OCI-LY1 (cell line): ENCODE measurements around the gene PRAC1.

ENCODE experiments used
- H2AFZ ChIP-seq: fragments of 200-600 bp; sonication (generic), shearing (Covaris generic); 2 replicates; pipeline ENCODE4 v1.6.0; 2014; ENCODE audit warnings: antibody characterized with exemption, mild to moderate bottlenecking, low read length
- H3F3A ChIP-seq: fragments of 200-600 bp; sonication (generic), shearing (Covaris generic); 2 replicates; pipeline ENCODE4 v1.6.0; 2014; ENCODE audit warnings: mild to moderate bottlenecking, antibody characterized with exemption, low read length, moderate library complexity; ENCODE audit not compliant: insufficient read depth
- H3K27ac ChIP-seq: fragments of 200-600 bp; sonication (generic); 2 replicates; pipeline ENCODE4 v1.5.1; 2014; ENCODE audit warnings: low read length, mixed run types, mild to moderate bottlenecking, low read depth; ENCODE audit not compliant: poor library complexity, severe bottlenecking
- H3K27me3 ChIP-seq: fragments of 200-600 bp; sonication (generic); 2 replicates; pipeline ENCODE4 v1.6.0; 2014; ENCODE audit warnings: antibody characterized with exemption, mild to moderate bottlenecking, low read length, moderate library complexity; ENCODE audit not compliant: insufficient read depth
- H3K36me3 ChIP-seq: fragments of 200-600 bp; sonication (generic); 2 replicates; pipeline ENCODE4 v1.6.1; 2014; ENCODE audit warnings: mild to moderate bottlenecking, antibody characterized with exemption, low read length, moderate library complexity, mixed read lengths; ENCODE audit not compliant: insufficient read depth
- H3K4me1 ChIP-seq: fragments of 200-600 bp; sonication (generic); 2 replicates; pipeline ENCODE4 v1.5.1; 2014; ENCODE audit warnings: mild to moderate bottlenecking, low read length, moderate library complexity; ENCODE audit not compliant: insufficient read depth, severe bottlenecking
- H3K4me2 ChIP-seq: fragments of 200-600 bp; sonication (generic), shearing (Covaris generic); 2 replicates; pipeline ENCODE4 v1.6.1; 2014; ENCODE audit warnings: low read length
- H3K4me3 ChIP-seq: fragments of 200-600 bp; sonication (generic); 2 replicates; pipeline ENCODE4 v1.5.1; 2014; ENCODE audit warnings: low read length, low read depth, mild to moderate bottlenecking, mixed read lengths; ENCODE audit not compliant: poor library complexity, severe bottlenecking
- H3K79me2 ChIP-seq: fragments of 200-600 bp; shearing (Covaris generic); 2 replicates; pipeline ENCODE4 v1.6.1; 2016; ENCODE audit warnings: mixed run types, low read length, mixed read lengths; ENCODE audit not compliant: insufficient read depth
- H3K9ac ChIP-seq: fragments of 200-600 bp; sonication (generic), shearing (Covaris generic); 2 replicates; pipeline ENCODE4 v1.6.1; 2014; ENCODE audit warnings: mild to moderate bottlenecking, low read length, mixed read lengths
- H3K9me2 ChIP-seq: fragments of 200-600 bp; sonication (generic), shearing (Covaris generic); 2 replicates; pipeline ENCODE4 v1.6.1; 2014; ENCODE audit warnings: low read depth, mild to moderate bottlenecking, low read length, mixed read lengths
- H3K9me3 ChIP-seq: fragments of 200-600 bp; shearing (Covaris generic); 2 replicates; pipeline ENCODE4 v1.6.1; 2014; ENCODE audit warnings: low read length, mixed read lengths
- H4K20me1 ChIP-seq: fragments of 200-600 bp; sonication (generic), shearing (Covaris generic); 2 replicates; pipeline ENCODE4 v1.6.0; 2016; ENCODE audit warnings: mild to moderate bottlenecking, low read length; ENCODE audit not compliant: insufficient read depth
- CTCF ChIP-seq: fragments of 200-600 bp; sonication (generic), shearing (Covaris generic); IDR thresholded peaks from 2 replicates; pipeline ENCODE4 v1.5.1; 2017; ENCODE audit warnings: mild to moderate bottlenecking, antibody characterized with exemption, low read length, moderate library complexity, mixed read lengths
- EZH2 ChIP-seq: fragments of 200-600 bp; sonication (generic), shearing (Covaris generic); IDR thresholded peaks from 2 replicates; pipeline ENCODE4 v1.8.0; 2017; ENCODE audit warnings: borderline replicate concordance, mixed run types, mild to moderate bottlenecking, antibody characterized with exemption, low read length, moderate library complexity, mixed read lengths

Gene PRAC1

GRCh38 chr17:48711128-48711527 lies 11.2 kb downstream of the PRAC1 start:
- Histone ChIP-seq H3K79me2 (no peaks in the 10 kb centered on the region), H3K27ac (no peak overlapping the region), H3K9me3 (no peaks in the 10 kb centered on the region), H3K27me3 (no peaks in the 10 kb centered on the region), H3K4me3 (no peak overlapping the region), H3K36me3 (no peaks in the 10 kb centered on the region), H3K9me2 (no peaks in the 10 kb centered on the region), H4K20me1 (no peaks in the 10 kb centered on the region), H3K9ac (no peak overlapping the region), H2AFZ (no peak overlapping the region), H3K4me2 (no peak overlapping the region), H3K4me1 (no peaks in the 10 kb centered on the region), H3F3A (no peaks in the 10 kb centered on the region)
- TF ChIP-seq CTCF = no peak
- no peak for TF ChIP-seq EZH2

DNA sequence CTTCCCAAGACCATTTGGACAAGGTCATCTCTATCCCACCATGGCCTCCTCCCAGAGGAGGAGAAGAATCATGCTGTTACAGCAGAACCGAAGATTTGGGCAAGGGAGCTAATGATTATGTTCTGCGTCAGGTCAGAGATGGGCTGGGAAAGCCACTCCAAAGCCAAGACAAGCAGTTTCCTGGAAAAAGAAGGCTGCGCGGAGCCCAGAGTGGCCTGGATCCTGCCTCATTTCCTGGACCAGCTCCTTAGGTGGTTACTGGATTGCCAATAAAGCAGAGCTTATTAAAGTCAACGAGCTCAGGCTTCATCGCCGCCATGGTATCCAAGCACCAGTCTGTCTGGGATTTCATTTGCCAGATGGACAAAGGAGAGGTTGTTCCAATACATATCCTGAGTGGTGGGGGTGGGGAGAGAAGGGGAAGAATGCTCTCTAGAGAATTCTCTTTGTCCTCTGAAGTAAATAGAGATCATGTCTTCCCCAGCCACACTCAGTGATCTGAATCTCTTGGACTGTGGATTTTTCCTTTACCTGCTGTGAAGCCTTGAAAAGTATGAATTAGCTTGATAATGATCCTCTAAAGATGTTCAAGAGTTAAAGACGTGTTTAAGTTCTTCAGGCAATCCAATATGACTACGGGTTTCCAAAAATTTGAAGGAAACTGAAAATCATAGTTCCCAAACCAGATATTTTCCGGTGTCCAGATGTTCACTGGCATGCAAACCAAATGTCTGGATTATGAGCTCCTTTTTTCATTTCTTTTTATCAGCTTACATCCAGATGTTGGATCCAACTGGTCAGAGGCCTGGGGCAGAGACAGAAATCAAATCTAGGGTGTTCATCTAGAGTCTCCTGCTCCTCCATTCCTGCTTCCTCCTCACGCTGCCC lies 17.7 kb downstream of the PRAC1 start:
- H3K27me3 ChIP-seq = no peaks in the 10 kb centered on the region
- H3F3A ChIP-seq = no peaks in the 10 kb centered on the region
- no peak overlapping the region for H2AFZ ChIP-seq
- TF ChIP-seq EZH2 (no peak), CTCF (no peak)
- H3K79me2 ChIP-seq = no peaks in the 10 kb centered on the region
- H3K9me2 ChIP-seq = no peaks in the 10 kb centered on the region
- H3K36me3 ChIP-seq = no peaks in the 10 kb centered on the region
- no peak overlapping the region for H3K4me2 ChIP-seq
- no peaks in the 10 kb centered on the region for H3K4me1 ChIP-seq
- H3K4me3 ChIP-seq = no peak overlapping the region
- no peaks in the 10 kb centered on the region for H3K9me3 ChIP-seq
- no peak overlapping the region for H3K9ac ChIP-seq
- no peaks in the 10 kb centered on the region for H4K20me1 ChIP-seq
- no peak overlapping the region for H3K27ac ChIP-seq

DNA sequence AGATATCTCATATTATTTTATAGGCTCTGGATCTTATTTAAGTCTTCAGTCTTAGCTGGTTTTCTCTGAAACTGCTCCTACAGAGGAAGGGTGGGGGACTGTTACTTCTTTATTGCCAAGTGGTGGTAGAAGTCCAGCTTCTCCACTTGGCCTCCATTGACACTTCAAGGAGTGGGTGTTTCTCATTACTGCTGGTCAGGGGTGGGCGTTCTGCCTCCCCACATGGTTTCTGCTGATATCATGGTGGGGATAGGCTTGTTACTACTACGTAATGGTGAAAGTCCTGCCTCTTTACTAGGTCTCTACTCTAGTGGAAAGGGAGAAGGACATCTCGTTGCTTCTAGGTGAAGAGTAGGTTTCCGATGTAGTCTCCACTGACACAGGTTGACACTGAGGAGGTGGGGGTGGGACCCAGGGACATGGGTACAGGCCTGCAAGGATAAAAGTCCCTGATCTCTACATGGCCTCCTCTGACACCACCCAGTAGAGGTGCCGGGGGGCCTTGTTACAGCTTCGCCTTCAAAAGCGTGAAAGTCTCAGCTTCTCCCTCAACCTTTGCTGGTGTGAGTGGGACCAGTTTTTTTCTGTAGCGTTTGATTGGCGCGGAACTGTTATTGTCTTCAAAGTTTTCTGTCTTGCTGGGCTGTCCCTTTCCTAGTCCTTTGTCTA lies 20.3 kb downstream of the PRAC1 start:
- Histone ChIP-seq H3K9me3 (no peaks in the 10 kb centered on the region), H3K9me2 (no peaks in the 10 kb centered on the region), H3K4me1 (no peaks in the 10 kb centered on the region), H3K4me2 (no peak overlapping the region), H3K27me3 (no peaks in the 10 kb centered on the region), H3F3A (no peaks in the 10 kb centered on the region), H3K4me3 (no peak overlapping the region), H3K36me3 (no peaks in the 10 kb centered on the region), H4K20me1 (no peaks in the 10 kb centered on the region), H2AFZ (no peak overlapping the region), H3K9ac (no peak overlapping the region), H3K79me2 (no peaks in the 10 kb centered on the region), H3K27ac (no peak overlapping the region)
- no peak for TF ChIP-seq CTCF
- no peak for TF ChIP-seq EZH2
